ENCODE measurements around the gene GSTM4. TPM values are rescaled to one million over a fixed set of nuclear protein-coding genes. Genes with fewer than 3 reads are reported as not detected.

Gene GSTM4
- total and polyA plus RNA-seq, 2 of the 4 experiments (the other 2 are of a cell fraction): 10.4 to 37.8 TPM

GRCh38 chr1:109671067-109671466, 15.2 kb downstream of the GSTM4 start:
- Histone ChIP-seq H2BK5ac (ENCODE audit: low read depth, low read length, poor library complexity, severe bottlenecking) (no peak overlapping the region), H3K36me3 (ENCODE audit: control insufficient read depth, insufficient read depth, low read length) (peaks cover 11% of the 10 kb centered on the region), H3K9me1 (ENCODE audit: insufficient read depth, low read length) (peaks cover 4% of the 10 kb centered on the region), H3K27me3 (ENCODE audit: control insufficient read depth, insufficient read depth, low read length) (no peaks in the 10 kb centered on the region), H3K14ac (replicated peaks; ENCODE audit: low read depth, low read length) (no peak overlapping the region), H3K4me3 (ENCODE audit: insufficient read depth, low read depth, low read length) (no peak overlapping the region), H4K20me1 (ENCODE audit: insufficient read depth, low read length) (no peaks in the 10 kb centered on the region), H3K27ac (ENCODE audit: insufficient read depth, low read length) (no peak overlapping the region), H2BK120ac (ENCODE audit: low read depth, low read length) (no peak overlapping the region), H3K4me2 (ENCODE audit: low read depth, low read length) (no peak overlapping the region), H4K5ac (ENCODE audit: low read depth, low read length) (no peak overlapping the region), H3K79me1 (ENCODE audit: low read depth in 1 of 2, low read length in 2 of 2) (peaks cover 5 to 14% of the 10 kb centered on the region in 2 experiments; a peak in 2 of 4 replicates), H2BK15ac (ENCODE audit: low read depth, low read length) (no peak overlapping the region), H2AK5ac (ENCODE audit: low read depth, low read length) (no peak overlapping the region), H3K23ac (ENCODE audit: low read depth, low read length) (no peak overlapping the region), H3K56ac (ENCODE audit: extremely low read depth, insufficient read depth, low read length) (no peak overlapping the region), H3K9ac (ENCODE audit: low read depth, low read length) (no peak overlapping the region), H3K18ac (ENCODE audit: low read depth, low read length) (no peak overlapping the region), H2AK9ac (replicated peaks; ENCODE audit: low read depth, low read length, poor library complexity) (no peak overlapping the region), H4K91ac (ENCODE audit: insufficient read depth, low read depth, low read length) (no peak overlapping the region), H3K4ac (ENCODE audit: low read depth, low read length) (no peak overlapping the region), H2BK20ac (ENCODE audit: low read depth, low read length) (no peak overlapping the region), H2AFZ (replicated peaks; ENCODE audit: low read length, poor library complexity) (no peak overlapping the region), H3K9me3 (ENCODE audit: control insufficient read depth, insufficient read depth, low read length) (no peaks in the 10 kb centered on the region), H3K4me1 (ENCODE audit: control insufficient read depth, insufficient read depth, low read length) (peaks cover 3% of the 10 kb centered on the region; the same call in 1 of the 2 replicates), H4K8ac (ENCODE audit: low read depth in 2 of 2, low read length in 2 of 2) (no peak overlapping the region)
- TF ChIP-seq RFX5 (IDR thresholded peaks at IDR 0.05; ENCODE audit: low read depth, low read length) (no peak), MAZ (IDR thresholded peaks at IDR 0.05; ENCODE audit: borderline replicate concordance, low read depth, low read length) (no peak), RCOR1 (IDR thresholded peaks at IDR 0.05; ENCODE audit: insufficient replicate concordance, low read length) (no peak), MXI1 (IDR thresholded peaks at IDR 0.05; ENCODE audit: borderline replicate concordance, low read depth, low read length) (no peak), BHLHE40 (IDR thresholded peaks at IDR 0.05; ENCODE audit: low read depth, low read length) (no peak), CEBPB (IDR thresholded peaks at IDR 0.05; ENCODE audit: low read depth, low read length) (no peak), SMC3 (IDR thresholded peaks at IDR 0.05; ENCODE audit: low read depth, low read length) (no peak), RAD21 (IDR thresholded peaks at IDR 0.05; ENCODE audit: low read length) (no peak), ELK1 (IDR thresholded peaks at IDR 0.05; ENCODE audit: borderline replicate concordance, low read depth, low read length) (no peak), FOS (IDR thresholded peaks at IDR 0.05; ENCODE audit: low read depth, low read length) (no peak), CTCF (conservative IDR thresholded peaks at IDR 0.05; ENCODE audit: low read depth, low read length) (no peak), POLR2A (IDR thresholded peaks at IDR 0.05; ENCODE audit: low read depth, low read length) (no peak), MAFK (IDR thresholded peaks at IDR 0.05; ENCODE audit: low read depth, low read length) (no peak), USF2 (IDR thresholded peaks at IDR 0.05; ENCODE audit: low read depth, low read length) (no peak), NFE2L2 (IDR thresholded peaks at IDR 0.05; ENCODE audit: low read depth, low read length) (no peak), CHD1 (IDR thresholded peaks at IDR 0.05; ENCODE audit: low read depth, low read length) (no peak)
- no TSS peak for BruUV-seq (replicated peaks)
- no CpG with 5 or more reads among the region's 5 CpGs for WGBS, 2 experiments (ENCODE audit: extremely low coverage in 2 of 2, insufficient read length in 1 of 2)
- no peak for ATAC-seq (ENCODE audit: low read depth)
- in situ Hi-C loops (cut with MboI; ENCODE audit: low sequenced_read_pairs): no loop called here
- ChIA-PET CTCF (no interaction called here), POLR2A (ENCODE audit: unreplicated experiment) (no interaction called here)
- intact Hi-C loops (cut with micrococcal nuclease): no loop called here
- dilution Hi-C loops (cut with HindIII; ENCODE audit: low sequenced_read_pairs, unreplicated experiment): no loop called here
- DNase-seq: peak; percentile 0
